Tibial nerve (tissue), 3 donors: Measurements from ENCODE around the gene CDH19.

Experiments used
- CTCF ChIP-seq, 5 experiments: fragments of 200-600 bp in 3 of 5; fragments of 450-650 bp in 2 of 5; sonication (generic) in 3 of 5; IDR thresholded peaks; one replicate each; pipeline ENCODE4 v1.5.1; 2016 to 2019; ENCODE audit warnings: antibody characterized with exemption in 5 of 5, mild to moderate bottlenecking in 3 of 5, moderate library complexity in 2 of 5
- POLR2A ChIP-seq, 2 donors: fragments of 450-650 bp; IDR thresholded peaks; one replicate each; pipeline ENCODE4 v1.6.1; 2017; ENCODE audit warnings: antibody characterized with exemption in 2 of 2, mild to moderate bottlenecking in 2 of 2, moderate library complexity in 2 of 2

- no peak for TF ChIP-seq CTCF (IDR thresholded peaks at IDR 0.05)
- no peak for TF ChIP-seq POLR2A (IDR thresholded peaks at IDR 0.05)
These were observed 43.8 kb upstream of the CDH19 start for GRCh38 chr18:66647671-66648070.
